HG03159 (cell line): ENCODE measurements around the gene GBE1.

Experiments used
- ATAC-seq: cut with Tn5 transposase; IDR thresholded peaks from one replicate; pipeline ENCODE4 v1.9.1; 2021; ENCODE audit warnings: mild to moderate bottlenecking, moderate library complexity; ENCODE audit not compliant: unreplicated experiment

The GBE1 gene

DNA sequence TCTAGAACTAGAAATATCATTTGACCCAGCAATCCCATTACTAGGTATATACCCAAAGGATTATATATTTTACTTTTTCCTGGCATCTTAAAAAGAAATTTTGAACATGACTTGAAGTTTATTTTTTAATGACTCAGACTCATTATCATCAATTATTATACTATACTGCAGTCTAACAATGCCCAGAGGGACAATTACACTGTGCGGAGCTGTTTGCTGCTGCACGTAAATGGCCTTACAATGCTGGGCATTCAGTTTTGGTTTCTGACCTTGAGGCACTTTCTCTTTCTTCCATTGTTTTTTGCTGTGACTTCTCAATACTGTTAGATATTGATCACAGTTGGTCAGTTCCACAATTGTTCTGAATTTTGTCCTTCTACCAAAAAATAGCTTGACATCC lies 128.8 kb downstream of the GBE1 start:
- ATAC-seq: no peak

DNA sequence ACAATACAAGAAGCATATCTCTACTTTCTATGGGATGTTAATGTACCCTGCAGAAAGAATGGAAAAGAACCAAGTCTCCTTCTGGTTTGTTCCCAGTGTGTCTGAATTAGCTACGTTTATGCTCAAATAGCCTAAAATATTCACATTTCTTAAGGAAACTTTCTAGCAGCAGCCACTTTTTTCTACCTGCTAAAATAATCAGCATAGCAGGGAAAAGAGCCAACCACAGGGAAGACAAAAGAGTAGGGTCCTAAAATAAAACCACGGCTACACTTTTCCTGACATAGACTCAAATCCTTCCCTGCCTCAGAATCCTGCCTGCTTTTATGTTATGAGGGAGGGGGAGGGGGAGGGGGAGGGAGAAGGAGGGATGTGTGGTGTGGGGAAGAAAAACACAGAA lies 136.7 kb downstream of the GBE1 start:
- ATAC-seq: no peak

DNA sequence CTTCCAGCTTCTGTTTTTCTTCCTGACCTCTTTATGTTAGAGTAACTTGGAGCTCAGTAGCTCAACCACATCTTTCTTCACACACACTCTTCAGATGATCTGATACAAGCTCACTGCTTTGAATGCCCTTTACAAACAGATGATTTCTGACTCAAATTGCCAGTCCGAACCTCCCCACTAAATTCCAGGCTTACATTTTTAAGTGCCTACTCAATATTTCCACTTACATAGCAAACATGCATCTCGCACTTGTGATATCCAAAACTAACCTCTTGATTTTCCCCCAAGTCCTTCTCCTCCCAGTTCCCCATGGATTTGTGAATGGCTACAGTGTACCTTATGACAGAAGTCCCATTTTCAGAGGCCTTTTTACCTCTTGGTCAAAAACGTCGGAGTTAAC lies 139.1 kb downstream of the GBE1 start:
- ATAC-seq: no peak

DNA sequence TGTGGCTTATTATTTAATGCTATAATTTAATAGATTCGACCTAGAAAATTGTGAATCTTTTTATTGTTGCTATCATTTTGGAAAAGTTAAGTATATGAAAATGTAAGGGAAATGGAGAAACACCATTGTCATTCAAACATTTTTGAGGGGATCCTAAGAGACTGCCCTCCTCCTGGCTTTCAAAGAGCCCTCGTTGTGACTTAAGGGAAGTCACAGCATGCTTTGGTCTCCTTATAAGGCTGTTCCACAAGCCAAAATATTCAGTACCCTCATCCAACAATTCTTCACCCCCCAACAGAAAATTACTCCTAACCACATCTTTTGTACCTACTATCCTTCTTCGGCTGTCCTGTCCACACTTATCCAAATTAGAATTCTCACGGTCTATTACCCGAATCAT lies 140.2 kb downstream of the GBE1 start:
- ATAC-seq: no peak

DNA sequence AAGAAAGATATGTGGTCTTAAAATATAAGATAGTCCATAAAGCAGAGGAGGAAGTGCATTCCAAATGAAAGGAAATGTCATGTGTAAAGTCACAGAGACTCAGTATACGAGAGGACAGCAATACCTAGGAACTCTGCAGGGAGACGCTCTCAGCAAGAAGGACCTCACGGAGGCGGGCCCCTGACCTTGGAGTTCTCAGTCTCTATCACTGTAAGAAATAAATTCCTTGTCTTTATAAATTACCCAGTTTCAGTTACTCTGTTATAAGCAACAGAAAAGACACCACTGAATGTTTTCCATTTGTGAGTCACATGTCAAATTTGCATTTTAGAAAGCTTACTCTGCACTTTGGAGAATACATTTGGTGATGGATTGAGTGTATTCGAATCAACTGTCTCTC lies 140.6 kb downstream of the GBE1 start:
- no peak for ATAC-seq

DNA sequence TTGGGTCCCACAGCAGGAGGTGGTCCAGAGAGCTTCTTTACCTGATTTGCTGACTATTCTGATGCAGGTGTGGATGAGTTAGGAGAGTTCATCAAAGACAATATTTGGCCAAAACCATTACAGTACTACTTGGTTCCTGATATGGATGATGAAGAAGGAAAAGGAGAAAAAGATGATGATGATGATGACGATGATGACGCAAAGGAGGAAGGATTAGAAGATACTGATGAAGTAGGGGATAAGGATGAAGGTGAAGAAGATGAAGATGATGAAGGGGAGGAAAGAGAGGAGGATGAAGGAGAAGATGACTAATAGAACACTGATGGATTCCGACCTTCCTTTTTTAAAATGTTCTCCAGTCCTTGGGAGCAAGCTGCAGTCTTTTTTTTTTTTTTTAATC lies 148.7 kb downstream of the GBE1 start:
- no peak for ATAC-seq

DNA sequence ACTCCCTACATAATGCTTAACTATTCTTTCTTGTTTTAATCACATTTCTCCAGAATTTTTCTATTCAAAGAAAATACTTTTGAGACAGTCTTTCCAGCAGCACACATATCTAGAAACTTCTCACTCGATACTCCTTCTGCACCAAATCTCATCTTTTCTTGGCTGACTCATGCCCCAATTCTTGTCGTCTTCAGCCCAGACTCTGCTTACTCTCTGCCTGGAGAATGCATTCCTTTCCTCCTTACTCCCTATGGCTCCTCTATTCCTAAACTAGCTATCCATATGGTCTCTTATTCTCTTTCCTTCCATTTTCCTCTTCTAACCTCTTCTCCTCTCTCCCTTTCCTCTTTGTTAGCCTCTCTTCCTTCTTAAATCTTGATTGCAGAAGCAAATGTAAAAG lies 158.7 kb downstream of the GBE1 start:
- ATAC-seq: no peak

DNA sequence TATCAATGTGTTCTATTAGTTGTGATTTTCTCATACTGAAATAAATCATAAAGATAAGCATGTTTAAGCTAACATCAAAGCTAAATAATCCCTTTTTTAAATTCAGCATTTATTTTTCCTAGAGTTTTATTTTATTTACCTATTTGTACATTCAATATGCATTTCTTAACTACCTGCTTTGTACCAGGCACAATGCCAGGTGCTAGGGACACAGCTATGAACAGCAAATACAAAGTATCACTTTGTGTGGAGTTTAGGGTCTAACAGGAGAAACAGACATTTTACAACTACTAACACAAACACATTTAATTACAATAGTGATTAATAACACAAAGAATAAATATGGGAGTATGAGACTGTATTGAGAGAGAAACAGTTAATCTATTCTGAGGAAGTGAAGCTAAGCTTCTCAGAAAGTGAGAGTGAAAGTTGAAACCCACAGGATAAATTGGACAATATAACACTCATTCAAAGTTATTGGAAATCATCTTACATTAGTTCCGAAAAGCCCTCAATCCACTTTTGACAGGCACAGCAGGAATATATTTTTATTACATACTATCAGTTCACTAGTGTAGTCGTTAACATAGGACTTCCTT lies 159.6 kb downstream of the GBE1 start:
- peak; percentile 63 for ATAC-seq

DNA sequence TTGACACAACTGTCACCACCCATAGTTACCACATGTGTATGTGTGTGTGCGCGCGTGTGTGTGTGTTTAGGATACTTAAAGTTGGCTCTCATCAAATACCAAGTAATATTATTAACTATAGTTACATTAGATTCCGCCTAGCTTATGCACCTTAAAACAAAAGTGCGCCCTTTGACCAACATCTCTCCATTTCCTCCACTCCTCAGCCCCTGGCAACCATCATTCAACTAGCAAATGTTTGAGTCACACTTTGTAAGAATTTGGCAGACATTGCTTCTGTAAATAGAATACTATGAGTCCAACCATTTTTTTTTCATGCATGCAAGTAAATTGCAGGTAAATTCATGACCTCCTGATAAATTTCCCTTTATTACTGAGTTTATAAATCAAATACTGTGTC lies 169.3 kb downstream of the GBE1 start:
- no peak for ATAC-seq

DNA sequence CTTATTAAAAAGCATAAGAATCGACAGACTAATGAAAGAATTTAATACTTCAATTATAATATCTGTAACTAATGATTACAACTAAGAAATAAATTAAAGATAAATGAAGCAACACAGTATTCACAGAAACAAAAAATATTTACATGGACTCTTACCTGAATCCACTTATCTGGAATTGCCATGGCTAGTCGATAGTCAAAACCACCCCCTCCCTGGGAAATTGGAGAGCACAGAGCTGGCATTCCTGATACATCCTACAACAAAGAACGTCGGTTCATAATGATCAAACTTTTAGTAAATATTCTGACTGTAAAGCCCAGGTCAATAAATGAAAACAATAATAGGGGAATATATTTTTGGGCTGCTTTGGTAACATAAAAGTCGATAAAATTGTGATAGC lies 175.5 kb downstream of the GBE1 start:
- ATAC-seq: no peak

DNA sequence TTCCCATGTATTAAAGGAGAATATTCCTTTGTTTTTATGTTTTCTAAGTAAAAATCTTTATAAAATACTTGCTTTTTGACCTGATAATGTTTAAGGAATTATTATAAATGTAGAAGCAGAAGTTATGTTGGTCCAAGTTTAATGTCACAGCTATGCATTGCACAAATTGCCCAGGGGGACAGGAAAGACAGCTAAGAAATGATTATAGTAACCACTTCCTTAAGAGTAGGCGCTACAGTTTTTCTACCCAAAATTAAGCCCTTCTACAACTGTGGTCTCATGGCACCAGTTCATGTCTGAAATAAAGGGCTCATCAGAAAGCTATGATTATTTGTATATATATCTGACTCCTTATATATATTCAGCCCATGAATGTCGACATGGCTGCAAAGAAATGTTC lies 176.4 kb downstream of the GBE1 start:
- no peak for ATAC-seq

DNA sequence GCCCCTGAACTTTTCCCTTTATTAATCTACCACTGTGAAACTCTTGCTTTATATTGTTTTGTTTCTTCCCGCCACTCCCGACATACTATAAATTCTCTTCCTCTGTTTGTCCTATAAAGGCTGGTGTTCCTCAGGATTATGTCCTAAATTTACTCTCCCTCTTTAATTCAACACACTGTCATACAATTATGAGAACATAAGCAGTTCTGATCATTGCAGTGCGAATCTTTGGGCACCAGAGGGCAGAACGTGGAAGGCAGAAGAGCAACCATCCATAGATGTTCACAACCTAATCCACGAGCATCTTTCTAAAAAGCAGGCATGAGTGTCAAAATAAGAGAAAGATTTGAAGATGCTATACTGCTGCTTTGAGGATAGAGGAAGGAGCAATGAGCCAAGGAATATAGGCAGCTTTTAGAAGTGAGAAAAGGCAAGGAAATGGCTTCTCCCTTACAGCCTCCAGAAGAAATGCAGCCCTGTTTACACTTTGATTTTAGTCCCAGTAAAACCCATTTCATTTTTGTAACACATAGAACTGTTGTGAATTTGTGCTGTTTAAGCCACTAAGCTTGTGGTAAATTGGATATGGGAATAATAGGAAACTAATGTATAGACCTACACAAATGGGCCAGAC lies 179.4 kb downstream of the GBE1 start:
- peak; percentile 89 for ATAC-seq

DNA sequence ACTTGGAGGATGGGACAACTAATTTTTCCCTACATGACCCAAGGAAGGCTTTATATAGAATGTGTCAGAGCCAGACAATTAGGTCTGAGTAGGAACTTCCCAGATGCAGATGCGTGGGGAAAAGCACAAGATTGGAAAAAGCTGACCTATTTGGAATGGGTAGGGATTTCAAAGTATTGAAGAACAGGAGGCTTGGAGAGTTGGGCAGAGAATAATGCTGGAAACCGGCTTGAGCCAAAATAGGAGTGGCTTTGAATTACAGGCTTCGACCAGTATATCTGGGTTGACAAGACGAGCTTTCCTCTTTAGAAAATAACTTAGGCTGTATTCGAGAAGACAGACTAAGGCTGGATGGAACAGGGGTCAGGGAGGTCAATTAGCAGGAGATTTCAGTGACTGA lies 181.1 kb downstream of the GBE1 start:
- no peak for ATAC-seq

DNA sequence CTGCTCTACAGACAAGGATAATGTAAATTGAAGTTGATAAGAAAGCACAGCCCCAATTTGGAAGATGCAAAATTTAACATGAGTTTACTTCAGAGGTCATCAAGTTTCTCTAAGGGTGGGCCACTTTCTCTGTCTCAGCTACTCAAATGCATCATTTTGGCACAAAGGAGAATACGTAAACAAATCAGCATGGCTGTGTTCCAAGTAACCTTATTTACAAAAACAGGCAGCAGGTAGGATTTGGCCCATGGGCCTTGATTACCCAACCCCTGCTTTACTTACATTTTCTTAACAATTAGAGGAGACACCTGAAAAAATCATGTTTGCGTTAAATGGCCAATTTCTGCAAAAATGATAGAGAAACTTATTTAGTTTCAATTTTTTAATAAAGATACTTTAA lies 181.7 kb downstream of the GBE1 start:
- ATAC-seq: no peak

DNA sequence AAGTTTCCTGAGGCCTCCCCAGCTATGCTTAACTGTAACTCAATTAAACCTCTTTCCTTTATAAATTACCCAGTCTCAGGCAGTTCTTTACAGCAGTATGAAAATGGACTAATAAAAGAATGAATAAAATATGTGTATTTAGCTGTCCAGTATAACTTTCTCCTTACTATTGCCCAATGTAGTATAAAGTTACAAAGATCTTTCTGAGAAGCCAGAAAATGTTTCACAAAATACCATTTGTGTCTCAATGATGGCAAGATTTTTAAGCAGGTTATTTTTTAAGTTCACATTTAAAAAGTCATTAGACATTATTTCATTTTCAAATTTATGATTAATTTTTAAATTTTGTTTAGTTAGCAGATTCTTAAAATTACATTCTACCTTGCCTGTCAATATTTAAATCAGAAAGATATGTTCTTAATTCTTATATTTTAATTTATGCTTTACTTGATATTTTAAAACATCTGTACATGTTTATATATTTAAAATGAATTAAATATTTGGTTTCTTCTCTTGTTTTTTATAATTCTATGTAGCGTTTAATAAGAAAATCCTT lies 189.2 kb downstream of the GBE1 start:
- no peak for ATAC-seq

DNA sequence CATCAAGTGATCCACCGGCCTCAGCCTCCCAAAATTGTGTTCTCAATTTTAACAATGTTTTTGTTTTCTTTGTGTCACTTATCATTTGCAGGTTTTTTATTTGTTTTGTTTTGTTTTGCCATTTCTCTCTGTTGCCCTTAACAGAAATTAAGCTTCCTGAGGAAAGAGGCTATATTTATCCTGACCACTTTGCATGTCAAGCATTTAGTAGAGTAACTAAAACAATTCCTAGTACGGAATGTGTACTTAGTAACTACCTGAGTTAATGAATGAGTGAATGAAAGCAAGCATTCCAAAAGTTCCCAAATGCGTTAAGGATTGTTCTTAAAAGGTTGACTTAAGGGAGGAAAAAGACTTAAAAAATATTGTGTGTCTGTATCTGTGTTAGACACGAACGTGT lies 193.1 kb downstream of the GBE1 start:
- ATAC-seq: no peak

DNA sequence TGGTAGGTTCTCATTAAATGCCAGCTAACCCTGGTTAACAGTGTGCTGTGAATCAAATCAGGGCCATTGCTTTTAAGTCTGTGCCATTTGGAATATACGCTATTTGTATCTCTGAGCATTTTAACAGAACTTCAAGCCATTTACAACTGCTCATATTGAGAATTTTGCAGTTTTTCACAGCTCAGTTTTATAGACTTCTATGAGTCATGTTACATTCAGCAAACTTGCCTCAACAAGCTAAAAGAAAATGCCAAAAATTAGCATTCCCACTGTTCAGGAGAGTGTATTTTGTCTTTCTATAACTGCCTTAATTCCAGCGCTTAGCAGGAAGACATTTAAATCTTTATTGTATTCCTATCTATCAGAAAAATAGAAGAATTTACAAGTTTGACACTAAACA lies 196.4 kb downstream of the GBE1 start:
- no peak for ATAC-seq

DNA sequence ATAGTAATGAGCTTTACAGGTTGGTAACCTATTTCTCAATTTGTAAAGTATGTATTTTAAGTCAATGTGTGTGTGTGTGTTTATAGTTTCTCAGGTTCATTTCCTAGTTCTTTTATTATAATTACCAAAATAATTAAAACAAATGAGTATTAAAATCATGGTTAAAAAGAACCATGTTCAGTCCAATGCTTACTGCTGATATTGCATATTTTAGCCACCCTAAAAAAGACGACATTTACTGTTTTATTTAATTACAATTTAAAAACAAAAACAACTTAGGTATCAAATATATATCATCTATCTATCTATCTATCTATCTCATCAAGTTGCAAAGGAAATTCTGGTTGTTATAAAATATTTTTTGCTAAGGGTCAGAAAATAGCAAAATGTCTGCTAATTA lies 203.3 kb downstream of the GBE1 start:
- no peak for ATAC-seq

DNA sequence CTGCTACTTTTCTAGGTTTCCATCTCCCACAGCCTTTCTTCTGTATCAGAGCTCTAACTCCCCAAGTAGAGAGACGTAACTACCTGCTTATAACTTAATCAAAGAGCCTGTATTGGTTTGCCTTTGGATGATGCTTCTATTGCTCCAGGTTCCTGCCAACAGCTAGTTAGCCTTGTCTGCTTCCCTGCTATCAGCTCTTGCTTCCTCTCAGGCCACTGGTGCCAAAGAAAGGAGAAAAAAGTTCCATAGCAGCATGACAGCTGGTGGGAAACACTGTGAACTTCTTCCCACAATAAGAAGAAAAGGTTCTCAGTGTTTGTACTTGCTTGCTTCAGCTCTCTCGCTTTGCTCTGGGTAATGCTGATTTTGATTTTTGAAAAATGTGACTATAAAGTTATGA lies 206.6 kb downstream of the GBE1 start:
- ATAC-seq: peak; percentile 8

DNA sequence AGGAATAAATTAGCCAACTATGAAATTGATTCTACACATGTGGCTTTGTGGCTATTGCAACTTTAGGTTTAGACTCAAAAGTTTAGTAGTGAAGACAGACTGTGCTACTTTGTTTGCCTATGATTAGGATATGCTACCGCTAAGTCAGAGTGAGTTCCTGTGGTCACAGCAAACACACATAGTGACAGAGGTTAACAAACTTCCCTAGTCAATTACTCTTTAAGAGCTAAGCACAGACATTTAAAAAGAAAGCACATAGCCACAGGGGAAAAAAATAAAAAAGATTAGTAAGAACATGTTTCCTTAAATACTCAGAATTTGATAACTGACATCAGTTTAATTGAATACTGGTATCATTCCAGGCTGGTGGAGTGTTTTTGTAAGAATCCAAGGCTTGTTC lies 207.1 kb downstream of the GBE1 start:
- ATAC-seq: peak; percentile 69

DNA sequence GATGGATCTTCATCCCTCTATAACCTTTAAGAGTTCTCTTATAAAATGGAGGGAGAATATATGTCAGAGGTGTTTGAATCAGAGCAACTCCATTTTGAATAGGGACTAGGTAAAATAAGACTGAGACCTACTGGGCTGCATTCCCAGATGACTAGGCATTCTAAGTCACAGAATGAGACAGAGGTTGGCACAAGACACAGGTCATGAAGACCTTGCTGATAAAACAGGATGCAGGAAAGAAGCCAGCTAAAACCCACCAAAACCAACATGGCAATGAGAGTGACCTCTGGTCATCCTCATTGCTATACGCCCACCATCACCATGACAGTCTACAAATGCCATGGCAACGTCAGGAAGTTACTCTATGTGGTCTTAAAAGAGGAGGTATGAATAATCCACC lies 211.0 kb downstream of the GBE1 start:
- ATAC-seq: no peak

DNA sequence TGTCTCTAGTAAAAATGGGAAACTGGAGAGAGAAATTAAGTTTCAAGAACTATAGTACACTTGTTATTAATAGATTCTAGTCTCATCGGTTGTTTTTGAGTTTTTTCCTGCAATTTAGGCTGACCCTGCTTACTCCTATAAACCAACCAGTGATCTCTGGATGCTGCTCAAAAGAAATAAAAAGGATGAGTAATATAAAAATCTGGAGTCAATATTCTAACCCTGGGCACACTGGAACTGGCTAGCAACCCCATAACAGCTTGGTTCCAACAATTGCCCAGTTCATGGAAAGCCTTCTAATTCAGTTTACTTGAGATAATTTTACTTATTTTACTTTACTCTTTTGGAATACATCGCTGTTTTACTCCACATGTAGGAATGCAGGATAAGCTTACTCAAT lies 211.6 kb downstream of the GBE1 start:
- ATAC-seq: no peak

DNA sequence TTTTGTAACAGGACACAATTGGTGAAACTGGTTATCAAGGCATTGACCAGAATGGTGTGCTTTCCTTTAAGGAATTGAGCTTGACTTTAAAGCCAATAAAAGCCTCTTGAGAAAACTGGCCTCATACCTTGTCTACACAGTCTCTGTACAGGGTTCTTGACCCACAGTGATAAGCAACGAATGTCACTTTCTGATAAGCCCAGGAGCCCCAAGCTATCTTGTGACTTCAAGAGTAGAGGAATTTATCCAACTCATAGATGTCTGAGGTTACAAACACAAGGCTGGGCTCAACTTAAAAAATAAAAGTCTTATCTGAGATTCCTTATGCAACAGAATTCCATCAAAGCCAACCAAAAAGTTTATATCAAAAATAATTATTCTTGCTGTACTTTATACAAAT lies 212.1 kb downstream of the GBE1 start:
- no peak for ATAC-seq
